HepG2 (cell line): Measurements from ENCODE around the gene CRLF1. TPM values are rescaled to one million over a fixed set of nuclear protein-coding genes. Genes with fewer than 3 reads are reported as not detected.

Experiments used
- ETS1 ChIP-seq: sonication (generic); formaldehyde crosslinking; IDR thresholded peaks from 2 replicates; pipeline ENCODE4 v1.4.0; 2020; ENCODE audit warnings: missing genetic modification reagents
- FOSL1 ChIP-seq: sonication (generic); formaldehyde crosslinking; IDR thresholded peaks from 2 replicates; pipeline ENCODE4 v1.9.0; 2021; ENCODE audit warnings: missing genetic modification reagents, borderline replicate concordance
- HOXA5 ChIP-seq: sonication (generic); formaldehyde crosslinking; IDR thresholded peaks from 2 replicates; pipeline ENCODE4 v1.4.0; 2020; ENCODE audit warnings: missing genetic modification reagents
- ISL2 ChIP-seq: sonication (generic); formaldehyde crosslinking; IDR thresholded peaks from 2 replicates; pipeline ENCODE4 v1.5.0; 2020; ENCODE audit warnings: missing genetic modification reagents
- KLF12 ChIP-seq: sonication (generic); formaldehyde crosslinking; IDR thresholded peaks from 2 replicates; pipeline ENCODE4 v1.4.0; 2020; ENCODE audit warnings: missing genetic modification reagents, borderline replicate concordance
- MEF2D ChIP-seq: sonication (generic); formaldehyde crosslinking; IDR thresholded peaks from 2 replicates; pipeline ENCODE4 v1.5.1; 2020; ENCODE audit warnings: mild to moderate bottlenecking, missing genetic modification reagents
- MYNN ChIP-seq: sonication (generic); formaldehyde crosslinking; IDR thresholded peaks from 2 replicates; pipeline ENCODE4 v1.4.0; 2020; ENCODE audit warnings: mild to moderate bottlenecking, low read depth, missing genetic modification reagents
- NFE2L2 ChIP-seq: fragments of 150-350 bp; IDR thresholded peaks from 2 replicates; pipeline ENCODE4 v1.6.1; 2014; ENCODE audit warnings: low read length
- PLRG1 ChIP-seq: fragments of 450-650 bp; conservative IDR thresholded peaks from 2 replicates; pipeline ENCODE4 v1.6.1; 2016
- RARA ChIP-seq: IDR thresholded peaks from 2 replicates; pipeline ENCODE4 v1.6.1; 2016; ENCODE audit warnings: missing genetic modification reagents, missing compliant biosample characterization
- RNF2 ChIP-seq: fragments of 450-650 bp; conservative IDR thresholded peaks from 2 replicates; pipeline ENCODE4 v1.6.1; 2016; ENCODE audit warnings: low read depth
- SIX1 ChIP-seq: sonication (generic); formaldehyde crosslinking; IDR thresholded peaks from 2 replicates; pipeline ENCODE4 v1.4.0; 2020; ENCODE audit warnings: missing genetic modification reagents, borderline replicate concordance
- SMARCE1 ChIP-seq: fragments of 450-650 bp; IDR thresholded peaks from 2 replicates; pipeline ENCODE4 v1.6.1; 2017; ENCODE audit warnings: borderline replicate concordance
- SSRP1 ChIP-seq: IDR thresholded peaks from 2 replicates; pipeline ENCODE4 v1.6.1; 2016; ENCODE audit warnings: control low read depth
- TP53 ChIP-seq: sonication (generic); formaldehyde crosslinking; conservative IDR thresholded peaks from 2 replicates; pipeline ENCODE4 v1.4.0; 2020; ENCODE audit warnings: missing genetic modification reagents
- XBP1 ChIP-seq: sonication (generic); formaldehyde crosslinking; IDR thresholded peaks from 2 replicates; pipeline ENCODE4 v1.5.0; 2020; ENCODE audit warnings: missing genetic modification reagents
- ZNF713 ChIP-seq: sonication (generic); formaldehyde crosslinking; IDR thresholded peaks from 2 replicates; pipeline ENCODE4 v1.4.0; 2020; ENCODE audit warnings: mild to moderate bottlenecking, missing genetic modification reagents
- ZNF724P ChIP-seq: sonication (generic); formaldehyde crosslinking; IDR thresholded peaks from 2 replicates; pipeline ENCODE4 v1.8.0; 2022; ENCODE audit warnings: missing genetic modification reagents, borderline replicate concordance
- ZNF776 ChIP-seq: sonication (generic); formaldehyde crosslinking; IDR thresholded peaks from 2 replicates; pipeline ENCODE4 v1.4.0; 2020; ENCODE audit warnings: mild to moderate bottlenecking, missing genetic modification reagents
- ZSCAN22 ChIP-seq: sonication (generic); formaldehyde crosslinking; IDR thresholded peaks from 2 replicates; pipeline ENCODE4 v1.4.0; 2020; ENCODE audit warnings: mild to moderate bottlenecking, missing genetic modification reagents
- polyA plus RNA-seq, 8 experiments: library from polyadenylated mRNA; depleted of rRNA in 3 of 8; stranded (reverse) in 7 of 8; unstranded in 1 of 8; fragments of >200 nt; fragmentation: Illumina TruSeq in 4 of 8; extraction: Trizol in 4 of 8; gene quantifications; 2 replicates each; pipeline versions ENCODE4 v1.2.1 to v1.2.3, GENCODE V29; 2011 to 2016; ENCODE audit warnings: low read depth in 4 of 8, missing spikeins in 1 of 8, mixed read lengths in 1 of 8; ENCODE audit not compliant: insufficient read depth in 1 of 8
- total RNA-seq, 5 experiments: library from RNA; depleted of rRNA; stranded (reverse); fragments of >200 nt; fragmentation: Illumina TruSeq; extraction: Trizol; gene quantifications; 2 replicates each; pipeline ENCODE4 v1.2.3, GENCODE V29; 2016; ENCODE audit warnings: low read depth in 1 of 5
- TF ChIP-seq, protein P1 (sequence below): fragments of 450-650 bp; IDR thresholded peaks from 2 replicates; pipeline ENCODE4 v1.6.1; 2017; ENCODE audit warnings: mild to moderate bottlenecking
- TF ChIP-seq, protein P2 (sequence below): conservative IDR thresholded peaks from 2 replicates; pipeline ENCODE4 v1.6.1; 2018; ENCODE audit warnings: missing genetic modification reagents
- TF ChIP-seq, protein P3 (sequence below): sonication (generic); formaldehyde crosslinking; IDR thresholded peaks from 2 replicates; pipeline ENCODE4 v1.4.0; 2020; ENCODE audit warnings: missing genetic modification reagents
- TF ChIP-seq, protein P4 (sequence below): sonication (generic); formaldehyde crosslinking; IDR thresholded peaks from 2 replicates; pipeline ENCODE4 v1.4.0; 2020; ENCODE audit warnings: missing genetic modification reagents

Gene CRLF1
- total and polyA plus RNA-seq, 2 of the 13 experiments (the other 11 are each of a cell fraction or from before 2014, with no cell fraction given) = 217 to 296 TPM

DNA sequence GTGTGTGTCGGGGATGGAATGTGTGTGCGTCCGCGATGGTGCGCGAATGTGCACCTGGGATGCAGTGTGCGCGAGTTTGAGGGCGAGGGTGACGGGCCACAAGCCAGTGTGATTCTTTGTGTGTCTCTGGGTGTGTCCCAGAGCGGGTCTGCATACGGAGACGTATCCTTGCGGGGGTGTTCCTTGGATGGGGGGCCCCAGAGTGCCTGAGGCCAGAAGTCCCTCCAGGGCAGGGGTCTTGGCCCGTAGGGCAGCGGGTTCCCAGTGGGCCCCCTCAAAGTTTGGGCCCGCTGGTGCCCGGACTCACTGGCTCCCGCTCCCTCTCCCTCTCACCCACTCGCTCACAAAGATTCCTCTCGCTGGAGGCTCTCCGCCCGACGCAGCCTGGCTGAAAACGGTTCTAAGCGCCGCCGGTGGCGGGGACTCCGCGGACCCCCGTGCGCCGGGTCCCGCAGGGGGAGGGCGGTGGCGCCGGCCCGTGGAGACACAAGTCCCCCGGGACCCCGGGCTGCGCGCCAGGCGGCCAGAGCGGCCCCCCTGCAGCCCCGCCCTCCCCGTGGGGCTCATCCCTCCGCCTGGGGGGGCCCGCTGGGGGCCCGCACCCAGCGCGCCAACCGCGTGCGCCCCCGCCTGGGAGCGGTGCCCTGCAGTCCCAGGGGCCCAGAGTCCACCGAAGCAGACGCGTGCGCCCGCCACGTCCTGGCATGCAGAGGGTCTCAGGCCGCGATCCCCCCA is 886 bp downstream of the CRLF1 start (continued):
- TF ChIP-seq, protein P1, sequence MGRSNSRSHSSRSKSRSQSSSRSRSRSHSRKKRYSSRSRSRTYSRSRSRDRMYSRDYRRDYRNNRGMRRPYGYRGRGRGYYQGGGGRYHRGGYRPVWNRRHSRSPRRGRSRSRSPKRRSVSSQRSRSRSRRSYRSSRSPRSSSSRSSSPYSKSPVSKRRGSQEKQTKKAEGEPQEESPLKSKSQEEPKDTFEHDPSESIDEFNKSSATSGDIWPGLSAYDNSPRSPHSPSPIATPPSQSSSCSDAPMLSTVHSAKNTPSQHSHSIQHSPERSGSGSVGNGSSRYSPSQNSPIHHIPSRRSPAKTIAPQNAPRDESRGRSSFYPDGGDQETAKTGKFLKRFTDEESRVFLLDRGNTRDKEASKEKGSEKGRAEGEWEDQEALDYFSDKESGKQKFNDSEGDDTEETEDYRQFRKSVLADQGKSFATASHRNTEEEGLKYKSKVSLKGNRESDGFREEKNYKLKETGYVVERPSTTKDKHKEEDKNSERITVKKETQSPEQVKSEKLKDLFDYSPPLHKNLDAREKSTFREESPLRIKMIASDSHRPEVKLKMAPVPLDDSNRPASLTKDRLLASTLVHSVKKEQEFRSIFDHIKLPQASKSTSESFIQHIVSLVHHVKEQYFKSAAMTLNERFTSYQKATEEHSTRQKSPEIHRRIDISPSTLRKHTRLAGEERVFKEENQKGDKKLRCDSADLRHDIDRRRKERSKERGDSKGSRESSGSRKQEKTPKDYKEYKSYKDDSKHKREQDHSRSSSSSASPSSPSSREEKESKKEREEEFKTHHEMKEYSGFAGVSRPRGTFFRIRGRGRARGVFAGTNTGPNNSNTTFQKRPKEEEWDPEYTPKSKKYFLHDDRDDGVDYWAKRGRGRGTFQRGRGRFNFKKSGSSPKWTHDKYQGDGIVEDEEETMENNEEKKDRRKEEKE = no peak
- TF ChIP-seq RNF2 (no peak), MEF2D (CRISPR knock-in tag) (no peak), SMARCE1 (no peak), KLF12 (CRISPR knock-in tag) (no peak), ZSCAN22 (CRISPR knock-in tag) (no peak), SSRP1 (CRISPR knock-in tag) (no peak), ETS1 (no peak), TP53 (CRISPR knock-in tag) (no peak), HOXA5 (CRISPR knock-in tag) (no peak), NFE2L2 (no peak), XBP1 (no peak), ISL2 (CRISPR knock-in tag) (no peak), SIX1 (CRISPR knock-in tag) (no peak), PLRG1 (no peak), MYNN (no peak), FOSL1 (no peak), ZNF713 (CRISPR knock-in tag) (no peak), RARA (CRISPR knock-in tag) (peak; percentile 11; the same call in 1 of the 2 replicates), ZNF724P (CRISPR knock-in tag) (no peak), ZNF776 (no peak)
- TF ChIP-seq, protein P2, sequence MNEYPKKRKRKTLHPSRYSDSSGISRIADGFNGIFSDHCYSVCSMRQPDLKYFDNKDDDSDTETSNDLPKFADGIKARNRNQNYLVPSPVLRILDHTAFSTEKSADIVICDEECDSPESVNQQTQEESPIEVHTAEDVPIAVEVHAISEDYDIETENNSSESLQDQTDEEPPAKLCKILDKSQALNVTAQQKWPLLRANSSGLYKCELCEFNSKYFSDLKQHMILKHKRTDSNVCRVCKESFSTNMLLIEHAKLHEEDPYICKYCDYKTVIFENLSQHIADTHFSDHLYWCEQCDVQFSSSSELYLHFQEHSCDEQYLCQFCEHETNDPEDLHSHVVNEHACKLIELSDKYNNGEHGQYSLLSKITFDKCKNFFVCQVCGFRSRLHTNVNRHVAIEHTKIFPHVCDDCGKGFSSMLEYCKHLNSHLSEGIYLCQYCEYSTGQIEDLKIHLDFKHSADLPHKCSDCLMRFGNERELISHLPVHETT = no peak
- TF ChIP-seq, protein P3, sequence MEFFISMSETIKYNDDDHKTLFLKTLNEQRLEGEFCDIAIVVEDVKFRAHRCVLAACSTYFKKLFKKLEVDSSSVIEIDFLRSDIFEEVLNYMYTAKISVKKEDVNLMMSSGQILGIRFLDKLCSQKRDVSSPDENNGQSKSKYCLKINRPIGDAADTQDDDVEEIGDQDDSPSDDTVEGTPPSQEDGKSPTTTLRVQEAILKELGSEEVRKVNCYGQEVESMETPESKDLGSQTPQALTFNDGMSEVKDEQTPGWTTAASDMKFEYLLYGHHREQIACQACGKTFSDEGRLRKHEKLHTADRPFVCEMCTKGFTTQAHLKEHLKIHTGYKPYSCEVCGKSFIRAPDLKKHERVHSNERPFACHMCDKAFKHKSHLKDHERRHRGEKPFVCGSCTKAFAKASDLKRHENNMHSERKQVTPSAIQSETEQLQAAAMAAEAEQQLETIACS (CRISPR knock-in tag) = no peak
- TF ChIP-seq, protein P4, sequence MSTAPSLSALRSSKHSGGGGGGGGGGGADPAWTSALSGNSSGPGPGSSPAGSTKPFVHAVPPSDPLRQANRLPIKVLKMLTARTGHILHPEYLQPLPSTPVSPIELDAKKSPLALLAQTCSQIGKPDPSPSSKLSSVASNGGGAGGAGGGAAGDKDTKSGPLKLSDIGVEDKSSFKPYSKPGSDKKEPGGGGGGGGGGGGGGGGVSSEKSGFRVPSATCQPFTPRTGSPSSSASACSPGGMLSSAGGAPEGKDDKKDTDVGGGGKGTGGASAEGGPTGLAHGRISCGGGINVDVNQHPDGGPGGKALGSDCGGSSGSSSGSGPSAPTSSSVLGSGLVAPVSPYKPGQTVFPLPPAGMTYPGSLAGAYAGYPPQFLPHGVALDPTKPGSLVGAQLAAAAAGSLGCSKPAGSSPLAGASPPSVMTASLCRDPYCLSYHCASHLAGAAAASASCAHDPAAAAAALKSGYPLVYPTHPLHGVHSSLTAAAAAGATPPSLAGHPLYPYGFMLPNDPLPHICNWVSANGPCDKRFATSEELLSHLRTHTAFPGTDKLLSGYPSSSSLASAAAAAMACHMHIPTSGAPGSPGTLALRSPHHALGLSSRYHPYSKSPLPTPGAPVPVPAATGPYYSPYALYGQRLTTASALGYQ (CRISPR knock-in tag) = 0 out of 2 replicates have a peak, but pooled peaks have one; percentile 29
